B cell (primary cell): ENCODE measurements around the gene TMEM238L.

ENCODE experiments used
- EZH2 ChIP-seq: IDR thresholded peaks from 2 replicates; pipeline ENCODE4 v1.6.1; 2012; ENCODE audit warnings: borderline replicate concordance, low read depth, mild to moderate bottlenecking, moderate library complexity, low read length; ENCODE audit not compliant: insufficient read depth, poor library complexity, severe bottlenecking
- TF ChIP-seq, protein P1 (sequence below): fragments of 200-600 bp; IDR thresholded peaks from one replicate; pipeline ENCODE4 v1.8.0; 2022; ENCODE audit warnings: antibody characterized with exemption, mild to moderate bottlenecking

DNA sequence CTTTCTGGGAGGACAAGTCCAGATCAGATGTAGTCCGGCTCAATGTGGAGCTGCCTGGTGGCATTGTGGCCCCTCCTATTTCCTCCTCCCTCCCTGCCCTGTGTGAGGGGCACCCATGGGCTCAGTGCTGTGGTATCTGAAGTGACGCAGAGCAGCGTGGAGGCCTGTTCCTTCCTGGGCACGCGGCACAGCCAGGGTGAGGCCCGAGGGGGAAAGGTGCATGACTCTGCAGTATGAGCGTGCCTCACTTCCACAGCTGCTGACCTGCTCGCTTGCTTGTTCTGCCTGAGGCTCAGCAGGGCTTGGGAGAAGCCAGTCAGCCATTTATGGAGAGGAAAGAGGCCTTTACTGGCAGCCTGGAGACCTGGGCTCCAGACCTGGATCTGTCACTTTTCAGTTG is 11.7 kb downstream of the TMEM238L start:
- TF ChIP-seq, protein P1, sequence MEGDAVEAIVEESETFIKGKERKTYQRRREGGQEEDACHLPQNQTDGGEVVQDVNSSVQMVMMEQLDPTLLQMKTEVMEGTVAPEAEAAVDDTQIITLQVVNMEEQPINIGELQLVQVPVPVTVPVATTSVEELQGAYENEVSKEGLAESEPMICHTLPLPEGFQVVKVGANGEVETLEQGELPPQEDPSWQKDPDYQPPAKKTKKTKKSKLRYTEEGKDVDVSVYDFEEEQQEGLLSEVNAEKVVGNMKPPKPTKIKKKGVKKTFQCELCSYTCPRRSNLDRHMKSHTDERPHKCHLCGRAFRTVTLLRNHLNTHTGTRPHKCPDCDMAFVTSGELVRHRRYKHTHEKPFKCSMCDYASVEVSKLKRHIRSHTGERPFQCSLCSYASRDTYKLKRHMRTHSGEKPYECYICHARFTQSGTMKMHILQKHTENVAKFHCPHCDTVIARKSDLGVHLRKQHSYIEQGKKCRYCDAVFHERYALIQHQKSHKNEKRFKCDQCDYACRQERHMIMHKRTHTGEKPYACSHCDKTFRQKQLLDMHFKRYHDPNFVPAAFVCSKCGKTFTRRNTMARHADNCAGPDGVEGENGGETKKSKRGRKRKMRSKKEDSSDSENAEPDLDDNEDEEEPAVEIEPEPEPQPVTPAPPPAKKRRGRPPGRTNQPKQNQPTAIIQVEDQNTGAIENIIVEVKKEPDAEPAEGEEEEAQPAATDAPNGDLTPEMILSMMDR = no peak
- TF ChIP-seq EZH2 = no peak
